ENCODE data around the gene GALR2. TPM values are rescaled to one million over a fixed set of nuclear protein-coding genes. Genes with fewer than 3 reads are reported as not detected.
A peak's percentile ranks its signal among the peaks of the same experiment; 100 is the strongest.

GALR2 gene
- total RNA-seq, 1 donor from 2014 or later, result 0.94 TPM

DNA sequence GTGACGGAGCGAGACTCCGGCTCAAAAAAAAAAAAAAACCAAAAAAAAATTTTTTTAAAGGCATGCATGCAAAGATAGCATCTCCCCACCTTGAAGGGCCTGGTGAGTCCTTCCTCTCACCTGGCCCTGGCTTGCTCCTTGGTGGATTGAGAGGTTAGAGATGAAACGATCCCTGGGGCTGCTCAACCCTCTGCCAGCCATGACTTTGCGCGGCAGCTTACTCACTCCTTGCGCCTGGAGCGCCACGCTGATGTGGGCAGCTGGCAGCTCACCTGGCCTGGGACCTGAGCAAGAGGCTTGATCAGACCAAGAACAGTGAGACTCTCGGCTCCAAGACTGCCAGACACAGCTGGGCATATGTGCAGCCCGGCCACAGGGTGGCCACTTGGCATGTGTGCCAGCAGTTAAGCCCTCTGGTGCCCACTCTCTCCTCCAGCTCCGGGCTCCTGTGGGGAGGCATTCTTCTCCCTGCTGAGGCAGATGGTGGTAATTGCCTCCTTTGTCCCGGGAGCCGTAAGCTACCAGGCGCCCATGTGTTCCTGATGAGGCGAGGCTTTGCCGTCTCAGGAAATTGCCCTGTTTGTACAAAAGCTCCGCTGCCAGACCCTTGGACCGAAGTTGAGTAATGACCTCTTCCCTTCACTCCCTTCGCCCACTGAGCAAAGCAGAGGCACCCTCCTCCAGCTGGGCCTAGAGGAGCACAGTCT is 42.4 kb upstream of the GALR2 start:
- TF ChIP-seq, protein P1, sequence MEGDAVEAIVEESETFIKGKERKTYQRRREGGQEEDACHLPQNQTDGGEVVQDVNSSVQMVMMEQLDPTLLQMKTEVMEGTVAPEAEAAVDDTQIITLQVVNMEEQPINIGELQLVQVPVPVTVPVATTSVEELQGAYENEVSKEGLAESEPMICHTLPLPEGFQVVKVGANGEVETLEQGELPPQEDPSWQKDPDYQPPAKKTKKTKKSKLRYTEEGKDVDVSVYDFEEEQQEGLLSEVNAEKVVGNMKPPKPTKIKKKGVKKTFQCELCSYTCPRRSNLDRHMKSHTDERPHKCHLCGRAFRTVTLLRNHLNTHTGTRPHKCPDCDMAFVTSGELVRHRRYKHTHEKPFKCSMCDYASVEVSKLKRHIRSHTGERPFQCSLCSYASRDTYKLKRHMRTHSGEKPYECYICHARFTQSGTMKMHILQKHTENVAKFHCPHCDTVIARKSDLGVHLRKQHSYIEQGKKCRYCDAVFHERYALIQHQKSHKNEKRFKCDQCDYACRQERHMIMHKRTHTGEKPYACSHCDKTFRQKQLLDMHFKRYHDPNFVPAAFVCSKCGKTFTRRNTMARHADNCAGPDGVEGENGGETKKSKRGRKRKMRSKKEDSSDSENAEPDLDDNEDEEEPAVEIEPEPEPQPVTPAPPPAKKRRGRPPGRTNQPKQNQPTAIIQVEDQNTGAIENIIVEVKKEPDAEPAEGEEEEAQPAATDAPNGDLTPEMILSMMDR (conservative IDR thresholded peaks at IDR 0.05), result no peak
- no peak for DNase-seq (ENCODE audit: extremely low spot score, unreplicated experiment)
- no peaks in the 10 kb centered on the region for H3K9me3 Mint-ChIP-seq
- no peaks in the 10 kb centered on the region for H3K27me3 Mint-ChIP-seq
- H3K4me3 Mint-ChIP-seq, result no peak overlapping the region
- peaks cover 3% of the 10 kb centered on the region for H3K36me3 Mint-ChIP-seq
- peaks cover 23% of the 10 kb centered on the region for H3K4me1 Mint-ChIP-seq (ENCODE audit: unreplicated experiment)
- no peak overlapping the region for H3K27ac Mint-ChIP-seq

DNA sequence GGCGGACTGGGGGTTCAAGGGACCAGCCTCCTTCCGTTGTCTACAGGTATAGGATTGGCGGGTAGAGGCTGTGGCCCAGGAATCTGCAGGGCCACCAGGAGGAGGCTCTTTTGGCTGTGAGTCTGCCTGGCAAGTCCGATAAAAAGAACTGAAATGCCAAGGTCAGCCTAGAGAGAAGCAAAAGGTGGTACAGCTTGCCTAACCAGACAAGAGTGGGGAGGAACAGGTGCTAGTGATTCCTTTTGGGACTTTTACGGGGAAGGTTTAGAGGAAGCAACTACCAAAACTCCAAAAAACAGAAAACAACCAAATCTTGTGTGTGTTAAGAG is 41.8 kb upstream of the GALR2 start:
- Mint-ChIP-seq H3K27me3 (no peaks in the 10 kb centered on the region), H3K9me3 (no peaks in the 10 kb centered on the region), H3K4me3 (no peak overlapping the region), H3K36me3 (peaks cover 3% of the 10 kb centered on the region), H3K27ac (no peak overlapping the region), H3K4me1 (ENCODE audit: unreplicated experiment) (peaks cover 22% of the 10 kb centered on the region)
- DNase-seq (ENCODE audit: extremely low spot score, unreplicated experiment), result no peak
- TF ChIP-seq, protein P1 (conservative IDR thresholded peaks at IDR 0.05), result no peak

DNA sequence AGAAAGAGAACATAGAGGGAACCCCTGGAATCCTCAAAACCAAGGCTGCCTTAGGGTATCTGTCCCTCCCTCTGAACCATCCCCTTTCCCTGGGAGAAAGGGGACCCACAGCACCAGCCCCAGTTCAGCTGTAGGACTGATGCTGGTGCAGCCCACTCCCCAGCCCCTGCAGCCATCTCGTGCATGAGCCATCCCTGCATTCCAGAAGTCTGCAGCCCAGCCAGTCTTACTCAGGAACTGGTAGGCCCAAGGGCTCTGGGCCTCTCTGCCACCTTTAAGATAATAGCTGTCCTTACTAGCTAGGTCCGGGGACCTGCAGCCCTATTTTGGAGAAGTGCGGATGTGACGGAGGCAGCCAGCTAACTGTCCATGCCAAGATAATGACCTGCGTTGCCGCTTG is 41.4 kb upstream of the GALR2 start:
- DNase-seq (ENCODE audit: extremely low spot score, unreplicated experiment), result no peak
- H3K9me3 Mint-ChIP-seq, result no peaks in the 10 kb centered on the region
- H3K36me3 Mint-ChIP-seq, result peaks cover 5% of the 10 kb centered on the region
- H3K27me3 Mint-ChIP-seq, result no peaks in the 10 kb centered on the region
- H3K4me3 Mint-ChIP-seq, result no peak overlapping the region
- TF ChIP-seq, protein P1 (conservative IDR thresholded peaks at IDR 0.05), result no peak
- H3K27ac Mint-ChIP-seq, result no peak overlapping the region
- peaks cover 26% of the 10 kb centered on the region for H3K4me1 Mint-ChIP-seq (ENCODE audit: unreplicated experiment)

DNA sequence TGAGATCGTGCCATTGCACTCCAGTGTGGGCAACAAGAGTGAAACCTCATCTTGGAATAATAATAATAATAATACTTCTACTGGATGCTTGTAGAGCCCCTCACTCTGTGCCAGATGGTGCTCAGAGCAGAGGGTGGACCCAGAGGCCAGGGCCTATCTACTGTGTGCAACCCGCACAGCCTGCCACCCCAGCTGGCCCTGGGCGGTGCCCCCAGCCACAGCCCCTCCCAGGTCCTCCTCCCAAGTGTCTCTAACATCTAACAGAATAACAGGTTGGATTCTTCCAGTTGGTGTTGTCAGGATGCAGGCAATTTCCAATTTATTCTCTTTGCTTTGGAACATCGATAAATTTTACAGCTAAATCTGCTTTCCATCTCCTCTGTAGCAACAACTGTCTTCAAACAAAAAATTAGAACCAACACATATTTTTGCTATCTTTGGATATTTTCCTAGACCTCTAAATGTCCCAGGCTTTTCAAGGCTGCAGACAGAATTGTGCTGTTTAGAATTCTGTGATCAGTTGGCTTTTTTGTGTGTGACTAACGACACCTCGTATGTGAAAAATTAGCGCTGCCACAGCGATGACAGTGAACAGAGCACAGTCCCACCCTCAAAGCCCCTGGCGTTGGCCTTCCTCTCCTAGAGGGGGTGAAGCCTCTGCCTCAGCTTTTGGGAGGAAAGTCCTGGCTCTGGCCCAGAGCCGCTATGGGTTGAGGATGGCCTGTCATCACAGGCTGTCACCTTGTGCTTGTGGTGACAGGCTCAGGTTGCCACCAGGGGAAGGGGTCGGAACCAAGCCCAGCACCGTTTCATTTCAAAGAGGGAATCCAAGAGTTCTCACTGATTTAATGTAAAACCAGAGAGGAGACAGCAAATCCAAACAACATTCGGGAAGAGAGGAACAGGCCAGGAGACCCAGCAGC is 39.9 kb upstream of the GALR2 start:
- peaks cover 26% of the 10 kb centered on the region for H3K4me1 Mint-ChIP-seq (ENCODE audit: unreplicated experiment)
- no peaks in the 10 kb centered on the region for H3K27me3 Mint-ChIP-seq
- H3K9me3 Mint-ChIP-seq, result no peaks in the 10 kb centered on the region
- TF ChIP-seq, protein P1 (conservative IDR thresholded peaks at IDR 0.05), result no peak
- peaks cover 20% of the 10 kb centered on the region for H3K36me3 Mint-ChIP-seq
- peak overlapping the region; percentile 11 for H3K27ac Mint-ChIP-seq
- DNase-seq (ENCODE audit: extremely low spot score, unreplicated experiment), result no peak
- peak overlapping the region; percentile 58 for H3K4me3 Mint-ChIP-seq

DNA sequence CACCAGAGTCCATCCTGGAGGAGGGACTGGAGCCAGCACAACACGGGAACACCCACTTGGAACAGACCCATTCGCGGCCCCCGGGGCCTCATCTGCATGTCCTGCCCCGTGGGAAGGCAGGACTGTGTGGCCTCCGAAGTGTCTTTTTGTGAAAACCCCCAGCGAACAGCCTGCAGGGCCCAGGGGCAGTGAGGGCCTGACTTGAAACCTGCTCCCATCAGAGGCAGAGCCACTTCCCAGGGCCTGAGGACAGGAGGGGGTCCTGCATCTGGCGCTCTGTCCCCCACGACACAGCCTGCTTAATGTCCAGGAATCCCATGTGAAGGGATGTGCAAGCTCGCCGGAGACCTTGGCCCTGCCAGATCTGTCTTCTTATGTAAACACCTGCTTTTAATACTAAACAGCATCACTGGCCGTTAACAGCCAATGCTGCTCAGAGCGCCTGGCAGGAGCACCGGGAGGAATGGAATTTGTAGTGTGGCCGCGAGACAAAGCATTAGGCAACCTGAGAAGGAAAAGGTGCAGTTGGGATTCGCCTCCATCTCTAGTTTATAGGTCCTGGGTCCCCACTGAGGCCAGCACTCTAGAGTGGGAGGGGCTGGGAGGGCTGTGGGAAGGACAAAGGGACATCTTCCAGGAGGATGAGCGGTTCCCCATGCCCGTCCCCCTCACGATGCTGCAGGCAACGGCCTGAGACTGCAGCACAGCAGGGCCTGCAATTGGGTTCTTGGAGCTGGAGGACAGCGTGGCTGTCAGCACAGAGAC is 37.9 kb upstream of the GALR2 start:
- no peak for DNase-seq (ENCODE audit: extremely low spot score, unreplicated experiment)
- peaks cover 34% of the 10 kb centered on the region for H3K36me3 Mint-ChIP-seq
- H3K27me3 Mint-ChIP-seq, result no peaks in the 10 kb centered on the region
- no peak overlapping the region for H3K4me3 Mint-ChIP-seq
- no peaks in the 10 kb centered on the region for H3K9me3 Mint-ChIP-seq
- H3K27ac Mint-ChIP-seq, result peak overlapping the region; percentile 60
- H3K4me1 Mint-ChIP-seq (ENCODE audit: unreplicated experiment), result peaks cover 23% of the 10 kb centered on the region
- TF ChIP-seq, protein P1 (conservative IDR thresholded peaks at IDR 0.05), result no peak

Measured in type B pancreatic cell (in vitro differentiated cells).